OCI-M2 (cell line): ENCODE measurements around the gene MYO15A.

Experiments
- DNase-seq: peaks from one replicate; lab custom pipeline; 2025; ENCODE audit not compliant: unreplicated experiment; lab: John Stamatoyannopoulos, UW

MYO15A gene

GRCh38 chr17:18105027-18105426, 3.5 kb upstream of the MYO15A start:
- DNase-seq = no peak

GRCh38 chr17:18105595-18105994, 3.0 kb upstream of the MYO15A start:
- DNase-seq = no peak

- no peak for DNase-seq
These were observed 2.3 kb upstream of the MYO15A start for GRCh38 chr17:18106211-18106610.

GRCh38 chr17:18107061-18107790, 1.3 kb upstream of the MYO15A start:
- DNase-seq = no peak

GRCh38 chr17:18107971-18108370, 585 bp upstream of the MYO15A start:
- DNase-seq = no peak

GRCh38 chr17:18109935-18110485, 1.5 kb downstream of the MYO15A start:
- no peak for DNase-seq

GRCh38 chr17:18110636-18111145, 2.1 kb downstream of the MYO15A start:
- DNase-seq = no peak

- DNase-seq = no peak
These were observed 2.9 kb downstream of the MYO15A start for GRCh38 chr17:18111330-18111971.

- DNase-seq = no peak
These were observed 7.0 kb downstream of the MYO15A start for GRCh38 chr17:18115517-18115916.

- DNase-seq = no peak
These were observed 7.5 kb downstream of the MYO15A start for GRCh38 chr17:18116078-18116477.

- DNase-seq = no peak
These were observed 9.0 kb downstream of the MYO15A start for GRCh38 chr17:18117533-18117932.

- no peak for DNase-seq
These were observed 9.7 kb downstream of the MYO15A start for GRCh38 chr17:18117982-18118975.

- DNase-seq = no peak
These were observed 10.7 kb downstream of the MYO15A start for GRCh38 chr17:18119166-18119745.

GRCh38 chr17:18119938-18120337, 11.4 kb downstream of the MYO15A start:
- no peak for DNase-seq

- DNase-seq = no peak
These were observed 12.0 kb downstream of the MYO15A start for GRCh38 chr17:18120461-18121017.

- no peak for DNase-seq
These were observed 12.8 kb downstream of the MYO15A start for GRCh38 chr17:18121144-18121910.

GRCh38 chr17:18122990-18123753, 14.6 kb downstream of the MYO15A start:
- DNase-seq = no peak

GRCh38 chr17:18124345-18125126, 16.0 kb downstream of the MYO15A start:
- DNase-seq = no peak
